Raji (cell line): Measurements from ENCODE around the gene DERL3.
A peak's percentile ranks its signal among the peaks of the same experiment; 100 is the strongest.

ENCODE experiments used
- POLR2A ChIP-seq: IDR thresholded peaks from 2 replicates; pipeline ENCODE4 v1.6.1; 2011; ENCODE audit warnings: low read depth, low read length, control low read depth; ENCODE audit not compliant: insufficient read depth

Gene DERL3

GRCh38 chr22:23803001-23803819, 35.6 kb downstream of the DERL3 start:
- TF ChIP-seq POLR2A: no peak

GRCh38 chr22:23801886-23802377, 36.9 kb downstream of the DERL3 start:
- no peak for TF ChIP-seq POLR2A

- no peak for TF ChIP-seq POLR2A
Measured at GRCh38 chr22:23801238-23801821, 37.5 kb downstream of the DERL3 start.

GRCh38 chr22:23800297-23801237, 38.2 kb downstream of the DERL3 start:
- TF ChIP-seq POLR2A: peak; percentile 11; the same call in 1 of the 2 replicates

GRCh38 chr22:23796461-23796860, 42.3 kb downstream of the DERL3 start:
- no peak for TF ChIP-seq POLR2A

GRCh38 chr22:23793326-23793725, 45.5 kb downstream of the DERL3 start:
- no peak for TF ChIP-seq POLR2A

- no peak for TF ChIP-seq POLR2A
Measured at GRCh38 chr22:23791738-23792645, 46.8 kb downstream of the DERL3 start.

GRCh38 chr22:23790819-23791737, 47.7 kb downstream of the DERL3 start:
- TF ChIP-seq POLR2A: no peak

GRCh38 chr22:23789638-23790037, 49.2 kb downstream of the DERL3 start:
- no peak for TF ChIP-seq POLR2A

GRCh38 chr22:23789121-23789520, 49.7 kb downstream of the DERL3 start:
- TF ChIP-seq POLR2A: no peak

GRCh38 chr22:23787910-23788309, 50.9 kb downstream of the DERL3 start:
- no peak for TF ChIP-seq POLR2A

- no peak for TF ChIP-seq POLR2A
Measured at GRCh38 chr22:23787600-23787896, 51.3 kb downstream of the DERL3 start.
